SK-N-SH treated with all-trans-retinoic acid at 6 μM for 48 hours (cell line): Measurements from ENCODE around the gene EFEMP1.

Experiments
- ATAC-seq: fragments of 200-7000 bp; cut with Tn5 transposase; 3 replicates; pipeline ENCODE4 v1.9.1; 2020; ENCODE audit warnings: mild to moderate bottlenecking, moderate library complexity
- ARNTL ChIP-seq: fragments of 450-650 bp; formaldehyde crosslinking; IDR thresholded peaks from 2 replicates; pipeline ENCODE4 v1.5.0; 2020; ENCODE audit warnings: low read depth, mild to moderate bottlenecking, moderate library complexity, borderline replicate concordance
- BACH2 ChIP-seq: fragments of 250-450 bp; sonication (Bioruptor Pico); IDR thresholded peaks from 2 replicates; pipeline ENCODE4 v1.9.0; 2021; ENCODE audit warnings: mild to moderate bottlenecking, borderline replicate concordance
- CSDC2 ChIP-seq: fragments of 250-450 bp; sonication (Bioruptor Pico); IDR thresholded peaks from 2 replicates; pipeline ENCODE4 v1.5.0; 2020; ENCODE audit warnings: mild to moderate bottlenecking, moderate library complexity
- ESRRG ChIP-seq: fragments of 250-450 bp; sonication (Bioruptor Pico); IDR thresholded peaks from 2 replicates; pipeline ENCODE4 v1.6.1; 2021; ENCODE audit warnings: mild to moderate bottlenecking
- GLIS3 ChIP-seq: fragments of 250-450 bp; sonication (Bioruptor Pico); IDR thresholded peaks from 2 replicates; pipeline ENCODE4 v1.5.0; 2020; ENCODE audit warnings: mild to moderate bottlenecking, moderate library complexity
- ISL1 ChIP-seq: fragments of 250-450 bp; sonication (Bioruptor Pico); IDR thresholded peaks from 2 replicates; pipeline ENCODE4 v2.1.2; 2022; ENCODE audit warnings: mild to moderate bottlenecking, moderate library complexity
- OSR1 ChIP-seq: fragments of 250-450 bp; sonication (Bioruptor Pico); IDR thresholded peaks from 2 replicates; pipeline ENCODE4 v1.8.0; 2022; ENCODE audit warnings: moderate library complexity, mild to moderate bottlenecking, inconsistent platforms
- PPARA ChIP-seq: fragments of 250-450 bp; sonication (Bioruptor Pico); IDR thresholded peaks from 2 replicates; pipeline ENCODE4 v1.5.0; 2020; ENCODE audit warnings: mild to moderate bottlenecking, borderline replicate concordance
- RARB ChIP-seq: fragments of 250-450 bp; sonication (Bioruptor Pico); IDR thresholded peaks from 2 replicates; pipeline ENCODE4 v1.8.0; 2021; ENCODE audit warnings: mild to moderate bottlenecking, moderate library complexity
- SNAI2 ChIP-seq: fragments of 250-450 bp; sonication (Bioruptor Pico); IDR thresholded peaks from 2 replicates; pipeline ENCODE4 v1.5.0; 2020; ENCODE audit warnings: mild to moderate bottlenecking, moderate library complexity
- TCF4 ChIP-seq: fragments of 250-450 bp; sonication (Bioruptor Pico); IDR thresholded peaks from 2 replicates; pipeline ENCODE4 v1.8.0; 2021; ENCODE audit warnings: mild to moderate bottlenecking, moderate library complexity, borderline replicate concordance
- TOX ChIP-seq: fragments of 250-450 bp; sonication (Bioruptor Pico); IDR thresholded peaks from 2 replicates; pipeline ENCODE4 v1.8.0; 2021; ENCODE audit warnings: mild to moderate bottlenecking, moderate library complexity, borderline replicate concordance
- ZC3H10 ChIP-seq: fragments of 250-450 bp; sonication (Bioruptor Pico); IDR thresholded peaks from 2 replicates; pipeline ENCODE4 v1.5.1; 2021; ENCODE audit warnings: mild to moderate bottlenecking, moderate library complexity
- ZFP30 ChIP-seq: fragments of 450-650 bp; formaldehyde crosslinking; IDR thresholded peaks from 2 replicates; pipeline ENCODE4 v1.5.0; 2022; ENCODE audit warnings: mild to moderate bottlenecking, moderate library complexity
- ZNF565 ChIP-seq: fragments of 450-650 bp; formaldehyde crosslinking; conservative IDR thresholded peaks from 2 replicates; pipeline ENCODE4 v1.5.0; 2020; ENCODE audit warnings: low read depth, mild to moderate bottlenecking, moderate library complexity
- ZNF70 ChIP-seq: fragments of 450-650 bp; formaldehyde crosslinking; IDR thresholded peaks from 2 replicates; pipeline ENCODE4 v1.5.0; 2020; ENCODE audit warnings: mild to moderate bottlenecking, moderate library complexity
- ZNF8 ChIP-seq: fragments of 450-650 bp; formaldehyde crosslinking; IDR thresholded peaks from 2 replicates; pipeline ENCODE4 v1.5.0; 2020; ENCODE audit warnings: mild to moderate bottlenecking, moderate library complexity
- TF ChIP-seq, protein P1 (sequence below): fragments of 250-450 bp; sonication (Bioruptor Pico); IDR thresholded peaks from 2 replicates; pipeline ENCODE4 v1.5.1; 2020; ENCODE audit warnings: low read depth, mild to moderate bottlenecking, moderate library complexity
- TF ChIP-seq, protein P2 (sequence below): fragments of 250-450 bp; sonication (Bioruptor Pico); IDR thresholded peaks from 2 replicates; pipeline ENCODE4 v1.8.0; 2020; ENCODE audit warnings: mild to moderate bottlenecking, moderate library complexity, borderline replicate concordance
- TF ChIP-seq, protein P3 (sequence below): fragments of 250-450 bp; sonication (Bioruptor Pico); IDR thresholded peaks from 2 replicates; pipeline ENCODE4 v1.5.0; 2020; ENCODE audit warnings: mild to moderate bottlenecking, moderate library complexity
- TF ChIP-seq, protein P4 (sequence below): fragments of 250-450 bp; sonication (Bioruptor Pico); IDR thresholded peaks from 2 replicates; pipeline ENCODE4 v1.8.0; 2021; ENCODE audit warnings: low read depth, mild to moderate bottlenecking, moderate library complexity, borderline replicate concordance

Gene EFEMP1

DNA sequence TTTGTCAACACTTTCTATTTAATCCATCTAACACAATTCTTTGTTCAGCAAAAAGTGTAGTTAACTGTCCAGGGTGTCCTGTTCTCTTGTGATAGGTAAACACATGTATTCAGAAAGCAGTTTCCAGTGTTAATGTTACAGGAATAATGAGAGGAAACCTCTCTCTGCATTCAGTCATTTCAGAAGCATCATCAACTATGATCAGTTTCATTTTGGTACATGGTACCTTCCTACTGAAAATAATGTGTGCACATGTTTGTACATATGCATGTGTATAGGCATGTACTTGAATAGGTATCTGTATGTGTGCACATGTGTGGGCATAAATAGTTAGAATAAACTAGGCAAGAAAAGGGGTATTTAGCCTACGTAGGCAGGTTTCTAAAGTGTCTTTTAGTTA lies 16.6 kb downstream of the EFEMP1 start:
- TF ChIP-seq ARNTL = no peak
- peak; percentile 24; the same call in 1 of the 3 replicates for ATAC-seq

DNA sequence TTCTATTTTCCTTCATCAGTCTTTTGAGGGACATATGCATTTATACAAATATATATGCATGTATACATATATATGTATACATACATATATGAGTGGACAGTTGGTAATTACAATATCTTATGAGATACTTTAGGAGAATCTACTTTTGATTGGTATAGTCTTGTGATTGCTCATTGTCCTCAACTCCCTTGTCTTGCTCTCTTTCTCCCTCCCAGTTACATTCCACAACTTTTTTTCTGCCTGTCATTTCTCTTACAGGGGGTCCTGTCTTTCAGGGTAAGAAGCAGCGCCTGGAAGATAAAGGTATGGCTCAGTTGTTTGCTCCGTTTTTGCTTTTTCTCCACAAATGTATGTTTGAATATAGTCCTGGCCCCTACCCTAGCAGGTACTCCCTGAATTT lies 19.9 kb downstream of the EFEMP1 start:
- no peak for ATAC-seq

DNA sequence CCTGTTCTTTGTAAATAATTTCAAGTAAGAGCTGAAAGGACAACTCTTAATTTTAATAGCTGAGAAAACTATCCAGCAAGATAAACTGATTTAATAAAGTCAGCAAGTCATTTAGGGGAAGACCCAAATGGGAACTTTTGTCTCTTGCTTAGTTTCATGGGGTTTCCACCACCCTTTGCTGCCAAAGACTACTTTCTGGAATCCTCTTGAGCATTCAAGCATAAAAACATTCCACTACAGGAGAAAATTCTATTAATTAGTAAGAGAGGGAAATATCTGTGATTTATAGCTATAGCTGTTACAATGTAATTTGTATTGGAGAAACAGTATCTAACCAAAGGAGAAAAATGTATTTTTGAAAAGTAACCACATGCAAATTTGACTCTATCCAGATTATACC lies 20.6 kb downstream of the EFEMP1 start:
- no peak for ATAC-seq

More for the DNA sequence above, 19.9 kb downstream of the EFEMP1 start:
- TF ChIP-seq, protein P1, sequence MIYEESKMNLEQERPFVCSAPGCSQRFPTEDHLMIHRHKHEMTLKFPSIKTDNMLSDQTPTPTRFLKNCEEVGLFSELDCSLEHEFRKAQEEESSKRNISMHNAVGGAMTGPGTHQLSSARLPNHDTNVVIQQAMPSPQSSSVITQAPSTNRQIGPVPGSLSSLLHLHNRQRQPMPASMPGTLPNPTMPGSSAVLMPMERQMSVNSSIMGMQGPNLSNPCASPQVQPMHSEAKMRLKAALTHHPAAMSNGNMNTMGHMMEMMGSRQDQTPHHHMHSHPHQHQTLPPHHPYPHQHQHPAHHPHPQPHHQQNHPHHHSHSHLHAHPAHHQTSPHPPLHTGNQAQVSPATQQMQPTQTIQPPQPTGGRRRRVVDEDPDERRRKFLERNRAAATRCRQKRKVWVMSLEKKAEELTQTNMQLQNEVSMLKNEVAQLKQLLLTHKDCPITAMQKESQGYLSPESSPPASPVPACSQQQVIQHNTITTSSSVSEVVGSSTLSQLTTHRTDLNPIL (CRISPR knock-in tag) = no peak
- TF ChIP-seq ARNTL (no peak), ZFP30 (CRISPR knock-in tag) (no peak), ZC3H10 (no peak), GLIS3 (no peak), BACH2 (CRISPR knock-in tag) (no peak), CSDC2 (CRISPR knock-in tag) (no peak), ISL1 (CRISPR knock-in tag) (no peak), ESRRG (CRISPR knock-in tag) (no peak), ZNF565 (CRISPR knock-in tag) (no peak), TCF4 (CRISPR knock-in tag) (no peak), PPARA (no peak), ZNF70 (CRISPR knock-in tag) (no peak), TOX (CRISPR knock-in tag) (no peak), ZNF8 (CRISPR knock-in tag) (no peak), OSR1 (no peak)
- TF ChIP-seq, protein P2, sequence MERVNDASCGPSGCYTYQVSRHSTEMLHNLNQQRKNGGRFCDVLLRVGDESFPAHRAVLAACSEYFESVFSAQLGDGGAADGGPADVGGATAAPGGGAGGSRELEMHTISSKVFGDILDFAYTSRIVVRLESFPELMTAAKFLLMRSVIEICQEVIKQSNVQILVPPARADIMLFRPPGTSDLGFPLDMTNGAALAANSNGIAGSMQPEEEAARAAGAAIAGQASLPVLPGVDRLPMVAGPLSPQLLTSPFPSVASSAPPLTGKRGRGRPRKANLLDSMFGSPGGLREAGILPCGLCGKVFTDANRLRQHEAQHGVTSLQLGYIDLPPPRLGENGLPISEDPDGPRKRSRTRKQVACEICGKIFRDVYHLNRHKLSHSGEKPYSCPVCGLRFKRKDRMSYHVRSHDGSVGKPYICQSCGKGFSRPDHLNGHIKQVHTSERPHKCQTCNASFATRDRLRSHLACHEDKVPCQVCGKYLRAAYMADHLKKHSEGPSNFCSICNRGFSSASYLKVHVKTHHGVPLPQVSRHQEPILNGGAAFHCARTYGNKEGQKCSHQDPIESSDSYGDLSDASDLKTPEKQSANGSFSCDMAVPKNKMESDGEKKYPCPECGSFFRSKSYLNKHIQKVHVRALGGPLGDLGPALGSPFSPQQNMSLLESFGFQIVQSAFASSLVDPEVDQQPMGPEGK = no peak
- TF ChIP-seq, protein P3, sequence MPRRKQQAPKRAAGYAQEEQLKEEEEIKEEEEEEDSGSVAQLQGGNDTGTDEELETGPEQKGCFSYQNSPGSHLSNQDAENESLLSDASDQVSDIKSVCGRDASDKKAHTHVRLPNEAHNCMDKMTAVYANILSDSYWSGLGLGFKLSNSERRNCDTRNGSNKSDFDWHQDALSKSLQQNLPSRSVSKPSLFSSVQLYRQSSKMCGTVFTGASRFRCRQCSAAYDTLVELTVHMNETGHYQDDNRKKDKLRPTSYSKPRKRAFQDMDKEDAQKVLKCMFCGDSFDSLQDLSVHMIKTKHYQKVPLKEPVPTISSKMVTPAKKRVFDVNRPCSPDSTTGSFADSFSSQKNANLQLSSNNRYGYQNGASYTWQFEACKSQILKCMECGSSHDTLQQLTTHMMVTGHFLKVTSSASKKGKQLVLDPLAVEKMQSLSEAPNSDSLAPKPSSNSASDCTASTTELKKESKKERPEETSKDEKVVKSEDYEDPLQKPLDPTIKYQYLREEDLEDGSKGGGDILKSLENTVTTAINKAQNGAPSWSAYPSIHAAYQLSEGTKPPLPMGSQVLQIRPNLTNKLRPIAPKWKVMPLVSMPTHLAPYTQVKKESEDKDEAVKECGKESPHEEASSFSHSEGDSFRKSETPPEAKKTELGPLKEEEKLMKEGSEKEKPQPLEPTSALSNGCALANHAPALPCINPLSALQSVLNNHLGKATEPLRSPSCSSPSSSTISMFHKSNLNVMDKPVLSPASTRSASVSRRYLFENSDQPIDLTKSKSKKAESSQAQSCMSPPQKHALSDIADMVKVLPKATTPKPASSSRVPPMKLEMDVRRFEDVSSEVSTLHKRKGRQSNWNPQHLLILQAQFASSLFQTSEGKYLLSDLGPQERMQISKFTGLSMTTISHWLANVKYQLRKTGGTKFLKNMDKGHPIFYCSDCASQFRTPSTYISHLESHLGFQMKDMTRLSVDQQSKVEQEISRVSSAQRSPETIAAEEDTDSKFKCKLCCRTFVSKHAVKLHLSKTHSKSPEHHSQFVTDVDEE (CRISPR knock-in tag) = no peak
- TF ChIP-seq, all 23 proteins: peak for 0

More for the DNA sequence above, 20.6 kb downstream of the EFEMP1 start:
- TF ChIP-seq ESRRG (CRISPR knock-in tag) (no peak), ZC3H10 (no peak), SNAI2 (CRISPR knock-in tag) (no peak), GLIS3 (no peak), OSR1 (no peak), RARB (CRISPR knock-in tag) (no peak), ZNF565 (CRISPR knock-in tag) (no peak), ZNF8 (CRISPR knock-in tag) (no peak), CSDC2 (CRISPR knock-in tag) (no peak), PPARA (no peak), ZFP30 (CRISPR knock-in tag) (no peak), TOX (CRISPR knock-in tag) (no peak), ISL1 (CRISPR knock-in tag) (no peak)
- TF ChIP-seq, protein P3 (CRISPR knock-in tag) = no peak
- TF ChIP-seq, protein P4, sequence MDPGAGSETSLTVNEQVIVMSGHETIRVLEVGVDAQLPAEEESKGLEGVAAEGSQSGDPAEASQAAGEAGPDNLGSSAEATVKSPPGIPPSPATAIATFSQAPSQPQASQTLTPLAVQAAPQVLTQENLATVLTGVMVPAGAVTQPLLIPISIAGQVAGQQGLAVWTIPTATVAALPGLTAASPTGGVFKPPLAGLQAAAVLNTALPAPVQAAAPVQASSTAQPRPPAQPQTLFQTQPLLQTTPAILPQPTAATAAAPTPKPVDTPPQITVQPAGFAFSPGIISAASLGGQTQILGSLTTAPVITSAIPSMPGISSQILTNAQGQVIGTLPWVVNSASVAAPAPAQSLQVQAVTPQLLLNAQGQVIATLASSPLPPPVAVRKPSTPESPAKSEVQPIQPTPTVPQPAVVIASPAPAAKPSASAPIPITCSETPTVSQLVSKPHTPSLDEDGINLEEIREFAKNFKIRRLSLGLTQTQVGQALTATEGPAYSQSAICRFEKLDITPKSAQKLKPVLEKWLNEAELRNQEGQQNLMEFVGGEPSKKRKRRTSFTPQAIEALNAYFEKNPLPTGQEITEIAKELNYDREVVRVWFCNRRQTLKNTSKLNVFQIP (CRISPR knock-in tag) = no peak
- TF ChIP-seq, protein P1 (CRISPR knock-in tag) = no peak
